Glomerular endothelial cell (primary cell): ENCODE results near the gene PGAP3. TPM values are rescaled to one million over a fixed set of nuclear protein-coding genes. Genes with fewer than 3 reads are reported as not detected.

Source experiments
- DNase-seq: peaks from one replicate; pipeline ENCODE4 v3.0.0-alpha.2; 2011; ENCODE audit warnings: low read depth, low spot score; ENCODE audit errors: extremely low read depth
- total RNA-seq: library from RNA; depleted of rRNA; stranded (reverse); fragments of >200 nt; gene quantifications from 2 replicates; pipeline ENCODE4 v1.2.3, GENCODE V29; 2015

The PGAP3 gene
- total RNA-seq, 1 donor from 2014 or later, result 7.5 TPM

- no peak for DNase-seq
These were observed 13.7 kb downstream of the PGAP3 start for GRCh38 chr17:39674179-39674578.

- DNase-seq, result no peak
These were observed 14.3 kb downstream of the PGAP3 start for GRCh38 chr17:39673335-39674081.

GRCh38 chr17:39672522-39673334 lies 15.1 kb downstream of the PGAP3 start:
- DNase-seq, result no peak

GRCh38 chr17:39671651-39672521 lies 16.0 kb downstream of the PGAP3 start:
- DNase-seq, result no peak

- no peak for DNase-seq
These were observed 17.1 kb downstream of the PGAP3 start for GRCh38 chr17:39670746-39671145.

GRCh38 chr17:39669897-39670735 lies 17.7 kb downstream of the PGAP3 start:
- DNase-seq, result no peak

GRCh38 chr17:39667945-39668924 lies 19.6 kb downstream of the PGAP3 start, which contains the start of gene PNMT:
TSS of gene PNMT (plus strand) at chr17:39668453. CDS start at chr17:39668476, 23 bp downstream.
- DNase-seq, result no peak

GRCh38 chr17:39667262-39667944 lies 20.5 kb downstream of the PGAP3 start:
- no peak for DNase-seq

GRCh38 chr17:39666601-39667261 lies 21.1 kb downstream of the PGAP3 start:
- no peak for DNase-seq

GRCh38 chr17:39666231-39666600 lies 21.6 kb downstream of the PGAP3 start:
- no peak for DNase-seq

- no peak for DNase-seq
These were observed 22.1 kb downstream of the PGAP3 start for GRCh38 chr17:39665642-39666224.

- no peak for DNase-seq
These were observed 23.0 kb downstream of the PGAP3 start, which contains the start of gene TCAP for GRCh38 chr17:39664581-39665561. TSS of gene TCAP (plus strand) at chr17:39665349. CDS start at chr17:39665360, 11 bp downstream.

GRCh38 chr17:39663688-39664580 lies 23.9 kb downstream of the PGAP3 start:
- DNase-seq, result no peak

- no peak for DNase-seq
These were observed 24.5 kb downstream of the PGAP3 start for GRCh38 chr17:39663340-39663687.
